A549 (cell line): ENCODE results near the gene PHF21A.

ENCODE experiments used
- CHD2 ChIP-seq: fragments of 150-350 bp; IDR thresholded peaks from 2 replicates; pipeline ENCODE4 v1.6.1; 2014; ENCODE audit warnings: low read length; ENCODE audit not compliant: partially characterized antibody
- CTCF ChIP-seq: fragments of >200 bp; sonication (Bioruptor Twin); formaldehyde crosslinking; IDR thresholded peaks from 3 replicates; pipeline ENCODE4 v1.5.1; 2016
- EP300 ChIP-seq, 2 experiments: fragments of >200 bp; sonication (Bioruptor Twin); formaldehyde crosslinking; IDR thresholded peaks; 2 replicates in 1 of 2; 3 replicates in 1 of 2; pipeline ENCODE4 v1.6.1; 2016 to 2017
- HDAC2 ChIP-seq: fragments of 200-600 bp; sonication (generic); IDR thresholded peaks from 2 replicates; pipeline ENCODE4 v1.6.1; 2016
- JUN ChIP-seq, 2 experiments: fragments of >200 bp; sonication (Bioruptor Twin); formaldehyde crosslinking; IDR thresholded peaks; 2 replicates in 1 of 2; 3 replicates in 1 of 2; pipeline ENCODE4 v1.6.1; 2016 to 2017
- JUNB ChIP-seq: fragments of >200 bp; sonication (Bioruptor Twin); formaldehyde crosslinking; IDR thresholded peaks from 2 replicates; pipeline ENCODE4 v1.6.1; 2016
- NR3C1 ChIP-seq: fragments of >200 bp; sonication (Bioruptor Twin); formaldehyde crosslinking; IDR thresholded peaks from 3 replicates; pipeline ENCODE4 v1.6.1; 2017
- POLR2A ChIP-seq: IDR thresholded peaks from 2 replicates; pipeline ENCODE4 v1.6.1; 2012; ENCODE audit warnings: mild to moderate bottlenecking, low read length
- TF ChIP-seq, protein P1 (sequence below): fragments of 450-650 bp; IDR thresholded peaks from 2 replicates; pipeline ENCODE4 v1.6.1; 2014; ENCODE audit warnings: antibody characterized with exemption

GRCh38 chr11:45932217-45932616, 189.0 kb downstream of the PHF21A start:
- no peak for TF ChIP-seq CTCF
- no peak for TF ChIP-seq CHD2
- TF ChIP-seq, protein P1, sequence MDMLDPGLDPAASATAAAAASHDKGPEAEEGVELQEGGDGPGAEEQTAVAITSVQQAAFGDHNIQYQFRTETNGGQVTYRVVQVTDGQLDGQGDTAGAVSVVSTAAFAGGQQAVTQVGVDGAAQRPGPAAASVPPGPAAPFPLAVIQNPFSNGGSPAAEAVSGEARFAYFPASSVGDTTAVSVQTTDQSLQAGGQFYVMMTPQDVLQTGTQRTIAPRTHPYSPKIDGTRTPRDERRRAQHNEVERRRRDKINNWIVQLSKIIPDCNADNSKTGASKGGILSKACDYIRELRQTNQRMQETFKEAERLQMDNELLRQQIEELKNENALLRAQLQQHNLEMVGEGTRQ, result no peak
- no peak for TF ChIP-seq EP300 (IDR thresholded peaks at IDR 0.05)
- no peak for TF ChIP-seq POLR2A
- no peak for TF ChIP-seq HDAC2
- TF ChIP-seq JUN (IDR thresholded peaks at IDR 0.05), result no peak
- no peak for TF ChIP-seq NR3C1
- TF ChIP-seq JUNB, result no peak
